Testis (tissue), 3 donors: ENCODE measurements around the gene CHST8. TPM values are rescaled to one million over a fixed set of nuclear protein-coding genes. Genes with fewer than 3 reads are reported as not detected.
"Not testable (repeated sequence)": the region's sequence is repeated elsewhere in the genome, so short reads cannot be mapped to it uniquely, and the experiment has no call there.

Experiments
- DNase-seq: peaks from one replicate; pipeline ENCODE4 v3.0.0-alpha.2; 2019
- H3K27ac ChIP-seq, 2 donors: fragments of 200-600 bp; sonication (generic); one replicate each; pipeline ENCODE4 v1.5.1; 2019
- H3K27me3 ChIP-seq: fragments of 200-600 bp; sonication (generic); one replicate; pipeline ENCODE4 v1.5.1; 2019
- H3K36me3 ChIP-seq: fragments of 200-600 bp; sonication (generic); one replicate; pipeline ENCODE4 v1.5.1; 2017; ENCODE audit warnings: low read depth; ENCODE audit errors: missing control alignments
- H3K4me1 ChIP-seq: fragments of 200-600 bp; sonication (generic); one replicate; pipeline ENCODE4 v1.5.1; 2019
- H3K4me3 ChIP-seq, 2 donors: fragments of 200-600 bp; sonication (generic); one replicate each; pipeline ENCODE4 v1.5.1; 2017 to 2019
- H3K9me3 ChIP-seq: fragments of 200-600 bp; sonication (generic); one replicate; pipeline ENCODE4 v1.5.1; 2017
- CTCF ChIP-seq, 3 experiments: fragments of 450-650 bp in 2 of 3; fragments of 200-600 bp in 1 of 3; sonication (generic) in 1 of 3; IDR thresholded peaks; one replicate each; pipeline ENCODE4 v1.5.1; 2016 to 2019; ENCODE audit warnings: antibody characterized with exemption in 3 of 3, mild to moderate bottlenecking in 2 of 3, moderate library complexity in 1 of 3
- POLR2A ChIP-seq: fragments of 450-650 bp; IDR thresholded peaks from one replicate; pipeline ENCODE4 v1.6.1; 2017; ENCODE audit warnings: antibody characterized with exemption, mild to moderate bottlenecking, moderate library complexity
- WGBS, 2 donors: methylation state at CpG; one replicate each; pipeline ENCODE4 v1.1.5; 2018; 5-methylcytosine and 5-hydroxymethylcytosine counted together
- intact Hi-C: fragments of 100-400 bp; cut with DNase I; formaldehyde crosslinking; loops from one replicate; pipeline ENCODE4 v1.15.1; 2023; ENCODE audit warnings: low total_unique reads
- polyA plus RNA-seq: library from polyadenylated mRNA; stranded (reverse); fragments of 350-450 nt; fragmentation: Illumina TruSeq; extraction: RNeasy Lipid Tissue Mini Kit (QIAGEN cat#74804); gene quantifications from one replicate; pipeline ENCODE4 v1.2.3, GENCODE V29; 2014; ENCODE audit warnings: low read depth, low replicate concordance; ENCODE audit not compliant: insufficient read depth
- total RNA-seq, 2 donors: library from RNA; depleted of rRNA; stranded (reverse); fragments of >200 nt; gene quantifications; one replicate each; pipeline ENCODE4 v1.2.3, GENCODE V29; 2016

CHST8 gene
- total and polyA plus RNA-seq, 3 donors from 2014 or later = 0.75 to 0.93 (median 0.79) TPM

- no peak overlapping the region for H3K4me3 ChIP-seq
- H3K27me3 ChIP-seq = no peaks in the 10 kb centered on the region
- intact Hi-C loops = no loop called here
- no peak overlapping the region for H3K27ac ChIP-seq
- TF ChIP-seq POLR2A (no peak), CTCF (IDR thresholded peaks at IDR 0.05) (no peak)
- no peak for DNase-seq
- WGBS, 2 donors = 86 to 91% methylated on average over 4 of the region's 4 CpGs
- H3K36me3 ChIP-seq = no peaks in the 10 kb centered on the region
- no peaks in the 10 kb centered on the region for H3K9me3 ChIP-seq
- H3K4me1 ChIP-seq = no peaks in the 10 kb centered on the region
These were observed 5.4 kb upstream of the CHST8 start for GRCh38 chr19:33616346-33616745.

GRCh38 chr19:33616857-33617256 is 4.9 kb upstream of the CHST8 start:
- TF ChIP-seq POLR2A (no peak), CTCF (IDR thresholded peaks at IDR 0.05) (no peak)
- Histone ChIP-seq H3K9me3 (no peaks in the 10 kb centered on the region), H3K4me3 (no peak overlapping the region), H3K27me3 (no peaks in the 10 kb centered on the region), H3K36me3 (no peaks in the 10 kb centered on the region), H3K27ac (no peak overlapping the region), H3K4me1 (no peaks in the 10 kb centered on the region)
- 75 to 84% methylated on average over 4 of the region's 4 CpGs for WGBS, 2 donors
- DNase-seq = no peak
- intact Hi-C loops = no loop called here

- not testable (repeated sequence) for H3K27me3 ChIP-seq
- 87 to 93% methylated on average over 1 to 2 of the region's 2 CpGs for WGBS, 2 donors
These were observed 3.4 kb upstream of the CHST8 start for GRCh38 chr19:33618363-33618762.

GRCh38 chr19:33618884-33619283 is 2.9 kb upstream of the CHST8 start:
- Histone ChIP-seq H3K9me3 (no peaks in the 10 kb centered on the region), H3K27ac (no peak overlapping the region), H3K4me3 (no peak overlapping the region), H3K27me3 (no peaks in the 10 kb centered on the region), H3K4me1 (peaks cover 6% of the 10 kb centered on the region), H3K36me3 (no peaks in the 10 kb centered on the region)
- WGBS, 2 donors = 73 to 85% methylated on average over 5 of the region's 5 CpGs
- no peak for DNase-seq
- intact Hi-C loops = no loop called here
- TF ChIP-seq POLR2A (no peak), CTCF (IDR thresholded peaks at IDR 0.05) (no peak)

More at GRCh38 chr19:33618363-33618762, 3.4 kb upstream of the CHST8 start:
- intact Hi-C loops, DNase-seq, H3K9me3 ChIP-seq, H3K4me1 ChIP-seq, H3K27ac ChIP-seq, H3K4me3 ChIP-seq, H3K36me3 ChIP-seq: not testable (repeated sequence)

GRCh38 chr19:33620611-33621010 is 1.1 kb upstream of the CHST8 start:
- no peak overlapping the region for H3K4me3 ChIP-seq
- intact Hi-C loops = no loop called here
- TF ChIP-seq CTCF (IDR thresholded peaks at IDR 0.05) (no peak), POLR2A (no peak)
- no peaks in the 10 kb centered on the region for H3K36me3 ChIP-seq
- 78 to 91% methylated on average over 4 of the region's 4 CpGs for WGBS, 2 donors
- H3K4me1 ChIP-seq = peaks cover 6% of the 10 kb centered on the region
- DNase-seq = no peak
- no peaks in the 10 kb centered on the region for H3K9me3 ChIP-seq
- H3K27ac ChIP-seq = no peak overlapping the region
- H3K27me3 ChIP-seq = no peaks in the 10 kb centered on the region
